Breast epithelium (tissue), 4 donors: ENCODE measurements around the gene TEAD1. TPM values are rescaled to one million over a fixed set of nuclear protein-coding genes. Genes with fewer than 3 reads are reported as not detected.

Experiments used
- DNase-seq, 2 donors: peaks; one replicate each; pipeline ENCODE4 v3.0.0-alpha.2; 2019; ENCODE audit warnings: low spot score in 2 of 2
- H3K27ac ChIP-seq, 2 donors: fragments of 200-600 bp; sonication (generic) in 1 of 2; one replicate each; pipeline ENCODE4 v1.5.1; 2016 to 2019; ENCODE audit warnings: mild to moderate bottlenecking in 1 of 2
- H3K27me3 ChIP-seq, 2 donors: fragments of 200-600 bp; sonication (generic) in 1 of 2; one replicate each; pipeline versions ENCODE4 v1.5.1 to v1.6.0; 2017 to 2019; ENCODE audit warnings: control low read depth in 1 of 2, mild to moderate bottlenecking in 1 of 2
- H3K36me3 ChIP-seq: fragments of 200-600 bp; one replicate; pipeline ENCODE4 v1.5.1; 2019
- H3K4me1 ChIP-seq, 2 donors: fragments of 200-600 bp; sonication (generic); one replicate each; pipeline ENCODE4 v1.5.1; 2016 to 2019; ENCODE audit warnings: control low read depth in 1 of 2
- H3K4me3 ChIP-seq, 3 donors: fragments of 200-600 bp; sonication (generic); 1 replicate in 2 of 3; 2 replicates in 1 of 3; pipeline ENCODE4 v1.5.1; 2016 to 2019; ENCODE audit warnings: mild to moderate bottlenecking in 3 of 3, moderate library complexity in 2 of 3
- H3K9me3 ChIP-seq, 2 donors: fragments of 200-600 bp; sonication (generic) in 1 of 2; one replicate each; pipeline ENCODE4 v1.5.1; 2016 to 2019; ENCODE audit warnings: control low read depth in 1 of 2
- POLR2A ChIP-seq: fragments of 450-650 bp; IDR thresholded peaks from one replicate; pipeline ENCODE4 v1.6.1; 2016; ENCODE audit warnings: antibody characterized with exemption, mild to moderate bottlenecking, moderate library complexity
- POLR2AphosphoS5 ChIP-seq, 3 donors: sonication (generic); formaldehyde crosslinking; IDR thresholded peaks; one replicate each; pipeline ENCODE4 v1.6.1; 2017; ENCODE audit warnings: antibody characterized with exemption in 3 of 3
- intact Hi-C: fragments of 100-400 bp; cut with DNase I; formaldehyde crosslinking; loops from one replicate; pipeline ENCODE4 v1.15.1; 2023; ENCODE audit warnings: low total_unique reads
- total RNA-seq, 3 donors: library from RNA; depleted of rRNA; stranded (reverse); fragments of >200 nt; gene quantifications; one replicate each; pipeline ENCODE4 v1.1.0, GENCODE V29; 2016
- TF ChIP-seq, protein P1 (sequence below), 3 donors: fragments of 450-650 bp; IDR thresholded peaks; one replicate each; pipeline ENCODE4 v1.5.1; 2016 to 2017; ENCODE audit warnings: antibody characterized with exemption in 3 of 3, mild to moderate bottlenecking in 3 of 3, moderate library complexity in 3 of 3

Gene TEAD1
- total RNA-seq, 3 donors from 2014 or later = 67.8 to 110 (median 80.1) TPM

- Histone ChIP-seq H3K4me1 (no peaks in the 10 kb centered on the region), H3K27ac (no peak overlapping the region)
- TF ChIP-seq POLR2A = no peak
- TF ChIP-seq, protein P1, sequence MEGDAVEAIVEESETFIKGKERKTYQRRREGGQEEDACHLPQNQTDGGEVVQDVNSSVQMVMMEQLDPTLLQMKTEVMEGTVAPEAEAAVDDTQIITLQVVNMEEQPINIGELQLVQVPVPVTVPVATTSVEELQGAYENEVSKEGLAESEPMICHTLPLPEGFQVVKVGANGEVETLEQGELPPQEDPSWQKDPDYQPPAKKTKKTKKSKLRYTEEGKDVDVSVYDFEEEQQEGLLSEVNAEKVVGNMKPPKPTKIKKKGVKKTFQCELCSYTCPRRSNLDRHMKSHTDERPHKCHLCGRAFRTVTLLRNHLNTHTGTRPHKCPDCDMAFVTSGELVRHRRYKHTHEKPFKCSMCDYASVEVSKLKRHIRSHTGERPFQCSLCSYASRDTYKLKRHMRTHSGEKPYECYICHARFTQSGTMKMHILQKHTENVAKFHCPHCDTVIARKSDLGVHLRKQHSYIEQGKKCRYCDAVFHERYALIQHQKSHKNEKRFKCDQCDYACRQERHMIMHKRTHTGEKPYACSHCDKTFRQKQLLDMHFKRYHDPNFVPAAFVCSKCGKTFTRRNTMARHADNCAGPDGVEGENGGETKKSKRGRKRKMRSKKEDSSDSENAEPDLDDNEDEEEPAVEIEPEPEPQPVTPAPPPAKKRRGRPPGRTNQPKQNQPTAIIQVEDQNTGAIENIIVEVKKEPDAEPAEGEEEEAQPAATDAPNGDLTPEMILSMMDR (IDR thresholded peaks at IDR 0.05) = no peak
- TF ChIP-seq POLR2AphosphoS5 (IDR thresholded peaks at IDR 0.05) = no peak
Measured at GRCh38 chr11:12867531-12867930, 193.3 kb downstream of the TEAD1 start.

DNA sequence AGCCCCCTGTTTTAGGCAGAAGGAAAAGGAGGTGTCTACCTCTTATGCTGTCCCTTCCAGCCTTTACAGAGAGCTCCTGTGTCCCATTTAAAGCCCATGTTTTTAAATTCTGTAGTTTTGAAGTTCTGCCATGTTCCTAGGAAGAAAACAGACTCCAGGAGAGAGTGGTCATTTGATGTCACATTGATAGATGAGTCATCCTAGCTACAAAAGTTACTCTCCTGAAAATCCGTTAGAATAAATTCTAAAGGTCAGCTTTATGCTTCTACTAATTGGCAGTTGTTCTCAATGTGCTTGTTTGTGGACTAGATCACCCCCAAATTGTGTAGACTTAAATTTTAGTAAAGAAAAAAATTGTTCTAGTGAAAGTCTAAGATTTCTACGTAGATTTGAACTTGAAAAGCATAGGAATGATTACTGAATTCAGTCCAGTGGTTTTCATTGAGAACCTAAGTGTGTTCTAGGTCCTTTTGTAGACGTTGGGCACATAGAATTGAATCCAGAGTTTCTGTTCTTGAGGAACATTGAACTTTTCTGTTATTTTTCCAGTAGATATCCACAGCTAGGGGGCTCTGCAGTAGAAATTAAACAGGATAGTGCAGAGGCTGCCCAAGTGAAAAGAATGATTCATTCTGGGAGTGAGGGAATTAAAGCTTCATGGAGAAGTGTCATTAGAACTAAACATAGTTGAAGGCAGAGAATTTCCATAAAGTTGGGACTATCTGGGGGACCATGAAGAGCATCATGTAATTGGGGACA, 194.3 kb downstream of the TEAD1 start:
- Histone ChIP-seq H3K27ac (no peak overlapping the region), H3K27me3 (no peaks in the 10 kb centered on the region), H3K36me3 (no peaks in the 10 kb centered on the region), H3K9me3 (no peaks in the 10 kb centered on the region), H3K4me3 (no peak overlapping the region), H3K4me1 (no peaks in the 10 kb centered on the region)
- TF ChIP-seq POLR2AphosphoS5 (IDR thresholded peaks at IDR 0.05) = no peak
- TF ChIP-seq, protein P1 (IDR thresholded peaks at IDR 0.05) = no peak
- TF ChIP-seq POLR2A = no peak
- DNase-seq = no peak
- intact Hi-C loops = no loop called here

More at GRCh38 chr11:12867531-12867930, 193.3 kb downstream of the TEAD1 start:
- Histone ChIP-seq H3K27me3 (no peaks in the 10 kb centered on the region), H3K4me3 (no peak overlapping the region), H3K9me3 (no peaks in the 10 kb centered on the region), H3K36me3 (no peaks in the 10 kb centered on the region)
- DNase-seq = no peak
- intact Hi-C loops = no loop called here

GRCh38 chr11:12871241-12871640, 197.0 kb downstream of the TEAD1 start:
- intact Hi-C loops = no loop called here
- Histone ChIP-seq H3K4me1 (no peaks in the 10 kb centered on the region), H3K27me3 (no peaks in the 10 kb centered on the region), H3K4me3 (no peak overlapping the region), H3K27ac (no peak overlapping the region), H3K9me3 (no peaks in the 10 kb centered on the region), H3K36me3 (no peaks in the 10 kb centered on the region)
- TF ChIP-seq POLR2AphosphoS5 (IDR thresholded peaks at IDR 0.05) = no peak
- TF ChIP-seq, protein P1 (IDR thresholded peaks at IDR 0.05) = no peak
- TF ChIP-seq POLR2A = no peak
- DNase-seq = no peak

DNA sequence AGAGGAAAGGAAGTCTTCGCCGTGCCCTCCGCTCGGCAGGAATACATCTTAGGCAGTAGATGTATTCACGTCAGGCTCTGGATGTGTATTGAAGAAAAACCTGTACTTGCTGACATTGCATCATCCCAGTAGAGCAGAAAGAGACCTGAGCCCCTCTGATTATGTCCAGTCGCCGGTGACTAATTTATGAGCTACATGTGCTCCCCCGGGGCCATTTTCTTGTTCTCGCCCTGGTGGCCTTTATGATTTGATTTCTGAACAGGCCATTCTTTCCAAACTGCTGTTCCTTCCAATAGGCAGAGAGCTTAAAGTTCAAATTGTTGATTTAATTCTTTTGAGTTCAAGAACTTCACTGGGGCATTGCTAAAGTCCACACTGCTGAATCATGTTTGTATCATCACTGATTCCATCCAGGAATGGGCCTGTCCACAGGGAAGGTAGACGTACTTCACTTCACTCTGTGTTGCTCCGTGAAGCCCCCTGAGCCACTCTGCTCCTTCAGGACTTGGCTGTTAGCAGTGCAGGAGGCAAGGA, 197.6 kb downstream of the TEAD1 start:
- no peaks in the 10 kb centered on the region for H3K36me3 ChIP-seq
- DNase-seq = no peak
- TF ChIP-seq POLR2A (no peak), POLR2AphosphoS5 (IDR thresholded peaks at IDR 0.05) (no peak)
- TF ChIP-seq, protein P1 (IDR thresholded peaks at IDR 0.05) = no peak
- H3K9me3 ChIP-seq = no peaks in the 10 kb centered on the region
- no peak overlapping the region for H3K4me3 ChIP-seq
- no peaks in the 10 kb centered on the region for H3K4me1 ChIP-seq
- no peak overlapping the region for H3K27ac ChIP-seq
- intact Hi-C loops = no loop called here
- H3K27me3 ChIP-seq = no peaks in the 10 kb centered on the region

GRCh38 chr11:12876340-12876739, 202.1 kb downstream of the TEAD1 start:
- no peak for DNase-seq
- Histone ChIP-seq H3K4me3 (no peak overlapping the region), H3K36me3 (no peaks in the 10 kb centered on the region), H3K27ac (no peak overlapping the region), H3K4me1 (no peaks in the 10 kb centered on the region), H3K9me3 (no peaks in the 10 kb centered on the region), H3K27me3 (no peaks in the 10 kb centered on the region)
- TF ChIP-seq POLR2A (no peak), POLR2AphosphoS5 (IDR thresholded peaks at IDR 0.05) (no peak)
- TF ChIP-seq, protein P1 (IDR thresholded peaks at IDR 0.05) = no peak
- intact Hi-C loops = no loop called here
